GM18507 (cell line): ENCODE measurements around the gene KCNMA1.

ENCODE experiments used
- DNase-seq: peaks from one replicate; pipeline ENCODE4 v3.0.0; 2011; ENCODE audit warnings: low read depth; ENCODE audit not compliant: insufficient read length; ENCODE audit errors: extremely low spot score
- FAIRE-seq: peaks from 2 replicates; lab custom pipeline; 2011; peaks lifted over from hg19 to GRCh38; lab: Jason Lieb, UNC

The KCNMA1 gene

GRCh38 chr10:77081481-77081891, 556.1 kb downstream of the KCNMA1 start:
- DNase-seq (no peak), FAIRE-seq (no peak)

- FAIRE-seq (no peak), DNase-seq (no peak)
These were observed 557.1 kb downstream of the KCNMA1 start for GRCh38 chr10:77080361-77081027.

GRCh38 chr10:77079592-77080300, 557.9 kb downstream of the KCNMA1 start:
- no peak for FAIRE-seq
- no peak for DNase-seq

- FAIRE-seq, result no peak
- DNase-seq, result no peak
These were observed 560.2 kb downstream of the KCNMA1 start for GRCh38 chr10:77077316-77077945.

- DNase-seq, result no peak
These were observed 561.7 kb downstream of the KCNMA1 start for GRCh38 chr10:77075926-77076325.

GRCh38 chr10:77074104-77074624, 563.4 kb downstream of the KCNMA1 start:
- DNase-seq (no peak), FAIRE-seq (no peak)

More at GRCh38 chr10:77075926-77076325, 561.7 kb downstream of the KCNMA1 start:
- FAIRE-seq, result no peak

- DNase-seq (no peak), FAIRE-seq (no peak)
These were observed 564.0 kb downstream of the KCNMA1 start for GRCh38 chr10:77073663-77073960.

GRCh38 chr10:77072836-77073662, 564.6 kb downstream of the KCNMA1 start:
- DNase-seq (no peak), FAIRE-seq (no peak)

GRCh38 chr10:77072361-77072835, 565.2 kb downstream of the KCNMA1 start:
- DNase-seq (no peak), FAIRE-seq (no peak)

GRCh38 chr10:77071956-77072355, 565.7 kb downstream of the KCNMA1 start:
- FAIRE-seq, result no peak
- DNase-seq, result no peak

GRCh38 chr10:77071001-77071511, 566.6 kb downstream of the KCNMA1 start:
- DNase-seq (no peak), FAIRE-seq (no peak)

GRCh38 chr10:77070346-77070745, 567.3 kb downstream of the KCNMA1 start:
- no peak for FAIRE-seq
- DNase-seq, result no peak

- FAIRE-seq (no peak), DNase-seq (no peak)
These were observed 568.6 kb downstream of the KCNMA1 start for GRCh38 chr10:77068969-77069368.

GRCh38 chr10:77068272-77068671, 569.3 kb downstream of the KCNMA1 start:
- DNase-seq, result no peak
- FAIRE-seq, result no peak

GRCh38 chr10:77062381-77062780, 575.2 kb downstream of the KCNMA1 start:
- no peak for FAIRE-seq

GRCh38 chr10:77060913-77061312, 576.7 kb downstream of the KCNMA1 start:
- FAIRE-seq, result no peak
- no peak for DNase-seq

More at GRCh38 chr10:77062381-77062780, 575.2 kb downstream of the KCNMA1 start:
- no peak for DNase-seq

- FAIRE-seq (no peak), DNase-seq (no peak)
These were observed 581.0 kb downstream of the KCNMA1 start for GRCh38 chr10:77056650-77057049.

- FAIRE-seq (no peak), DNase-seq (no peak)
These were observed 585.0 kb downstream of the KCNMA1 start for GRCh38 chr10:77052593-77052992.

- FAIRE-seq, result no peak
- DNase-seq, result no peak
These were observed 585.8 kb downstream of the KCNMA1 start for GRCh38 chr10:77051837-77052236.
